K562 (cell line): ENCODE measurements around the gene MED17.

Experiments used
- CTCF ChIP-seq, 3 experiments: IDR thresholded peaks in 2 of 3; conservative IDR thresholded peaks in 1 of 3; 2 replicates each; pipeline ENCODE4 v1.5.1; 2011 to 2012; ENCODE audit warnings: low read length in 3 of 3, mild to moderate bottlenecking in 3 of 3, control low read depth in 2 of 3, improper control_type of control experiment in 1 of 3, inconsistent platforms in 1 of 3, low read depth in 1 of 3, mixed read lengths in 1 of 3, moderate library complexity in 1 of 3; ENCODE audit not compliant: insufficient read depth in 2 of 3
- ELF4 ChIP-seq: fragments of 450-650 bp; formaldehyde crosslinking; IDR thresholded peaks from 2 replicates; pipeline ENCODE4 v1.4.0; 2022; ENCODE audit warnings: missing genetic modification characterization
- FOXM1 ChIP-seq, 2 experiments: fragments of 450-650 bp in 1 of 2; sonication (generic) in 1 of 2; formaldehyde crosslinking in 1 of 2; IDR thresholded peaks; 2 replicates each; pipeline versions ENCODE4 v1.6.1 to v1.9.0; 2017 to 2022; ENCODE audit warnings: low read depth in 2 of 2, mild to moderate bottlenecking in 2 of 2, missing genetic modification reagents in 1 of 2, moderate library complexity in 1 of 2
- HOXB6 ChIP-seq: fragments of 250-450 bp; sonication (Bioruptor Pico); IDR thresholded peaks from 2 replicates; pipeline ENCODE4 v1.5.1; 2022; ENCODE audit warnings: mild to moderate bottlenecking, borderline replicate concordance
- REST ChIP-seq, 2 experiments: fragments of 450-650 bp; formaldehyde crosslinking in 1 of 2; IDR thresholded peaks; 2 replicates each; pipeline versions ENCODE4 v1.4.0 to v1.6.1; 2014 to 2020; ENCODE audit warnings: mild to moderate bottlenecking in 2 of 2, borderline replicate concordance in 1 of 2, low read depth in 1 of 2
- SAP30 ChIP-seq: fragments of 200-600 bp; sonication (generic); IDR thresholded peaks from 2 replicates; pipeline ENCODE4 v1.6.1; 2012; ENCODE audit warnings: borderline replicate concordance, low read depth, mild to moderate bottlenecking, moderate library complexity, low read length, control low read depth, inconsistent platforms; ENCODE audit not compliant: insufficient read depth, poor library complexity, severe bottlenecking
- SIN3A ChIP-seq, 2 experiments: fragments of 150-350 bp in 1 of 2; IDR thresholded peaks; 2 replicates each; pipeline ENCODE4 v1.6.1; 2011 to 2016; ENCODE audit warnings: borderline replicate concordance in 2 of 2, low read depth in 2 of 2, low read length in 2 of 2, mild to moderate bottlenecking in 2 of 2, moderate library complexity in 2 of 2; ENCODE audit not compliant: control insufficient read depth in 1 of 2
- UBTF ChIP-seq, 2 experiments: IDR thresholded peaks; 2 replicates each; pipeline ENCODE4 v1.6.1; 2012; ENCODE audit warnings: improper control_type of control experiment in 2 of 2, low read depth in 2 of 2, low read length in 2 of 2, borderline replicate concordance in 1 of 2
- USF1 ChIP-seq: sonication (generic); formaldehyde crosslinking; IDR thresholded peaks from 2 replicates; pipeline ENCODE4 v1.9.0; 2022; ENCODE audit warnings: mild to moderate bottlenecking, missing genetic modification reagents
- ZFX ChIP-seq: sonication (generic); formaldehyde crosslinking; IDR thresholded peaks from 2 replicates; pipeline ENCODE4 v1.8.0; 2022; ENCODE audit warnings: mild to moderate bottlenecking, missing genetic modification reagents, moderate library complexity
- TF ChIP-seq, protein P1 (sequence below): sonication (generic); formaldehyde crosslinking; IDR thresholded peaks from 2 replicates; pipeline ENCODE4 v1.8.1; 2022; ENCODE audit warnings: missing genetic modification reagents

DNA sequence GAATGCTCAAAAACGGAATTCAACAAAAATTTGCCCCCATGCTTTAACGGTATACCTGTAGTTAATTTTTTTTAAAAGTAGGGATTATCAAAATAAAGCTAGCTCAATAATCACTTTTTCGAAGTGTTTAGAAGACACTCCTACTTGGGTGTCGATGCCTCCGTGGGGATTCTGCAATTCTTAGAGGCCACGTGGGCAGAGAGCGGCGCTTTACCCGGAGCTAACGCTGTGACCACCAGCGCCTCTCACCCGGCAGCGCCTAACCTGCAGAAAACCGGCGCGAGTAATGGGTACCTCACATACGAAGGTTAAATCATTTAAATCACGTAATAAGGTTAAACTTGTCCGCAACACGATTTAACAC, 43.4 kb upstream of the MED17 start:
- TF ChIP-seq REST (IDR thresholded peaks at IDR 0.05; ENCODE audit: borderline replicate concordance), result no peak
- TF ChIP-seq REST (CRISPR knock-in tag; IDR thresholded peaks at IDR 0.05; ENCODE audit: low read depth), result no peak
- TF ChIP-seq FOXM1 (IDR thresholded peaks at IDR 0.05; ENCODE audit: low read depth), result no peak
- TF ChIP-seq FOXM1 (CRISPR knock-in tag; IDR thresholded peaks at IDR 0.05; ENCODE audit: low read depth), result no peak
- TF ChIP-seq UBTF (IDR thresholded peaks at IDR 0.05; ENCODE audit: borderline replicate concordance in 1 of 2, low read depth in 2 of 2, low read length in 2 of 2), result no peak
- 0 out of 6 replicates have a peak, but pooled peaks of 1 of the 3 experiments have one; percentile 2 for TF ChIP-seq CTCF (IDR thresholded peaks at IDR 0.05 in 2 of 3, conservative IDR thresholded peaks at IDR 0.05 in 1 of 3; ENCODE audit: insufficient read depth in 2 of 3, low read depth in 1 of 3, low read length in 3 of 3)
- no peak for TF ChIP-seq ELF4 (CRISPR knock-in tag)
- peak; percentile 41 to 86; a peak in 2 of 4 replicates for TF ChIP-seq SIN3A (IDR thresholded peaks at IDR 0.05; ENCODE audit: borderline replicate concordance in 2 of 2, control insufficient read depth in 1 of 2, low read depth in 2 of 2, low read length in 2 of 2)
- TF ChIP-seq HOXB6 (CRISPR knock-in tag), result no peak
- TF ChIP-seq USF1, result no peak; the same call in 1 of the 2 replicates
- TF ChIP-seq, protein P1, sequence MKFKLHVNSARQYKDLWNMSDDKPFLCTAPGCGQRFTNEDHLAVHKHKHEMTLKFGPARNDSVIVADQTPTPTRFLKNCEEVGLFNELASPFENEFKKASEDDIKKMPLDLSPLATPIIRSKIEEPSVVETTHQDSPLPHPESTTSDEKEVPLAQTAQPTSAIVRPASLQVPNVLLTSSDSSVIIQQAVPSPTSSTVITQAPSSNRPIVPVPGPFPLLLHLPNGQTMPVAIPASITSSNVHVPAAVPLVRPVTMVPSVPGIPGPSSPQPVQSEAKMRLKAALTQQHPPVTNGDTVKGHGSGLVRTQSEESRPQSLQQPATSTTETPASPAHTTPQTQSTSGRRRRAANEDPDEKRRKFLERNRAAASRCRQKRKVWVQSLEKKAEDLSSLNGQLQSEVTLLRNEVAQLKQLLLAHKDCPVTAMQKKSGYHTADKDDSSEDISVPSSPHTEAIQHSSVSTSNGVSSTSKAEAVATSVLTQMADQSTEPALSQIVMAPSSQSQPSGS (CRISPR knock-in tag), result no peak
- TF ChIP-seq SAP30, result peak; percentile 66
- TF ChIP-seq ZFX, result no peak
